ENCODE measurements around the gene C9orf72. TPM values are rescaled to one million over a fixed set of nuclear protein-coding genes. Genes with fewer than 3 reads are reported as not detected.

The C9orf72 gene
- total and polyA plus RNA-seq, 2 of the 13 experiments (the other 11 are each of a cell fraction or from before 2014, with no cell fraction given), result 3.1 to 5.9 TPM

DNA sequence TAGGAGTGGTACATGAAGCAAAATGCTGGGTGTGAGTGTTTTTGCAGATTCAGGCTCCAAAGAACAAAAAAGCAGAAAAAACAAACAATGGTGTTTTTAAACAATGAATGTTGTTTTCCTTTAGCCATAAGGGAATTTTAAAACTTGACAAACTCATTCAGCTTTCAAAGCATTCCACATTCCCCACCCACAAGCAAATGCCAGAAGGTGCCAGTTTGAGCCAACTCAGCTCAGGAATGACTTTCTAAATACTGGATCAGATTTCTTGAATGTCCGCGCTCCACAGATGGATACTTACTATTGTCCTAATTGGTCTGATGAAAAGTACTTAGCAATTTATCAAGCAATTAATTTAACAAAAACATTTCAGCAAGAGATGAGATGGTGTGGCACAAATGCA is 30.8 kb downstream of the C9orf72 start:
- no peaks in the 10 kb centered on the region for H3K36me3 ChIP-seq (replicated peaks in 1 of 2; ENCODE audit: control insufficient read depth in 1 of 2, insufficient read depth in 2 of 2, low read length in 2 of 2)
- TF ChIP-seq STAT5B (CRISPR knock-in tag; IDR thresholded peaks at IDR 0.05), result no peak
- TF ChIP-seq, protein P1, sequence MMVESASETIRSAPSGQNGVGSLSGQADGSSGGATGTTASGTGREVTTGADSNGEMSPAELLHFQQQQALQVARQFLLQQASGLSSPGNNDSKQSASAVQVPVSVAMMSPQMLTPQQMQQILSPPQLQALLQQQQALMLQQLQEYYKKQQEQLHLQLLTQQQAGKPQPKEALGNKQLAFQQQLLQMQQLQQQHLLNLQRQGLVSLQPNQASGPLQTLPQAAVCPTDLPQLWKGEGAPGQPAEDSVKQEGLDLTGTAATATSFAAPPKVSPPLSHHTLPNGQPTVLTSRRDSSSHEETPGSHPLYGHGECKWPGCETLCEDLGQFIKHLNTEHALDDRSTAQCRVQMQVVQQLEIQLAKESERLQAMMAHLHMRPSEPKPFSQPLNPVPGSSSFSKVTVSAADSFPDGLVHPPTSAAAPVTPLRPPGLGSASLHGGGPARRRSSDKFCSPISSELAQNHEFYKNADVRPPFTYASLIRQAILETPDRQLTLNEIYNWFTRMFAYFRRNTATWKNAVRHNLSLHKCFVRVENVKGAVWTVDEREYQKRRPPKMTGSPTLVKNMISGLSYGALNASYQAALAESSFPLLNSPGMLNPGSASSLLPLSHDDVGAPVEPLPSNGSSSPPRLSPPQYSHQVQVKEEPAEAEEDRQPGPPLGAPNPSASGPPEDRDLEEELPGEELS (CRISPR knock-in tag; IDR thresholded peaks at IDR 0.05), result no peak
- TF ChIP-seq NBN (conservative IDR thresholded peaks at IDR 0.05), result no peak
- no peak for TF ChIP-seq ZGPAT (CRISPR knock-in tag; IDR thresholded peaks at IDR 0.05)
- BruUV-seq (replicated peaks), result no TSS peak
- 100% methylated on average over 2 of the region's 2 CpGs for WGBS (ENCODE audit: low lambda C conversion rate)
- H3K9ac ChIP-seq (ENCODE audit: insufficient read depth, low read depth, low read length), result no peak overlapping the region
- ATAC-seq, result no peak
- POLR2A ChIA-PET, result no interaction called here
- no peaks in the 10 kb centered on the region for H3K79me2 ChIP-seq (ENCODE audit: insufficient read depth, low read length)
- H4K20me1 ChIP-seq (ENCODE audit: insufficient read depth, low read length), result no peaks in the 10 kb centered on the region
- no peaks in the 10 kb centered on the region for H3K27me3 ChIP-seq (ENCODE audit: control insufficient read depth in 1 of 2, insufficient read depth in 2 of 2, low read length in 2 of 2)
- intact Hi-C loops (cut with micrococcal nuclease; ENCODE audit: unreplicated experiment), result no loop called here
- no peaks in the 10 kb centered on the region for H3K9me3 ChIP-seq (ENCODE audit: low read length)
- no peak overlapping the region for H3K4me2 ChIP-seq (ENCODE audit: low read depth, low read length)
- H3K4me1 ChIP-seq (ENCODE audit: insufficient read depth, low read length), result peaks cover 30% of the 10 kb centered on the region
- H3K4me3 ChIP-seq (replicated peaks in 1 of 3; ENCODE audit: insufficient read depth in 1 of 3, low read depth in 2 of 3, low read length in 3 of 3), result no peak overlapping the region
- CTCF ChIA-PET (ENCODE audit: low intra/inter-chr PET ratio, low total read pairs), result no interaction called here
- no peak for DNase-seq (ENCODE audit: low spot score)
- in situ Hi-C loops (cut with HindIII; ENCODE audit: extremely low pct_ligation_motif_present, low pct_unique_long_range_greater_than_20kb), result no loop called here
- no peak for FAIRE-seq
- no peak overlapping the region for H2AFZ ChIP-seq (ENCODE audit: low read length)
- no peak overlapping the region for H3K27ac ChIP-seq (ENCODE audit: extremely low read length, insufficient read depth, low read length)

GRCh38 chr9:27541740-27542139 is 31.5 kb downstream of the C9orf72 start:
- intact Hi-C loops (cut with micrococcal nuclease; ENCODE audit: unreplicated experiment), result no loop called here
- Histone ChIP-seq H3K4me1 (ENCODE audit: insufficient read depth, low read length) (peaks cover 38% of the 10 kb centered on the region), H3K27me3 (ENCODE audit: control insufficient read depth in 1 of 2, insufficient read depth in 2 of 2, low read length in 2 of 2) (no peaks in the 10 kb centered on the region), H3K9ac (ENCODE audit: insufficient read depth, low read depth, low read length) (no peak overlapping the region), H3K36me3 (replicated peaks in 1 of 2; ENCODE audit: control insufficient read depth in 1 of 2, insufficient read depth in 2 of 2, low read length in 2 of 2) (no peaks in the 10 kb centered on the region), H4K20me1 (ENCODE audit: insufficient read depth, low read length) (no peaks in the 10 kb centered on the region), H3K4me2 (ENCODE audit: low read depth, low read length) (no peak overlapping the region), H2AFZ (ENCODE audit: low read length) (no peak overlapping the region), H3K4me3 (replicated peaks in 1 of 3; ENCODE audit: insufficient read depth in 1 of 3, low read depth in 2 of 3, low read length in 3 of 3) (no peak overlapping the region), H3K27ac (ENCODE audit: extremely low read length, insufficient read depth, low read length) (no peak overlapping the region), H3K79me2 (ENCODE audit: insufficient read depth, low read length) (no peaks in the 10 kb centered on the region), H3K9me3 (ENCODE audit: low read length) (no peaks in the 10 kb centered on the region)
- CTCF ChIA-PET (ENCODE audit: low intra/inter-chr PET ratio, low total read pairs), result no interaction called here
- WGBS (ENCODE audit: low lambda C conversion rate), result 99% methylated on average over 4 of the region's 4 CpGs
- no peak for ATAC-seq
- no TSS peak for BruUV-seq (replicated peaks)
- FAIRE-seq, result no peak
- POLR2A ChIA-PET, result no interaction called here
- in situ Hi-C loops (cut with HindIII; ENCODE audit: extremely low pct_ligation_motif_present, low pct_unique_long_range_greater_than_20kb), result no loop called here
- no peak for DNase-seq (ENCODE audit: low spot score)
- TF ChIP-seq HNRNPL (IDR thresholded peaks at IDR 0.05; ENCODE audit: low read depth, low read length) (no peak), ZNF44 (CRISPR knock-in tag; IDR thresholded peaks at IDR 0.05) (no peak), ZHX2 (IDR thresholded peaks at IDR 0.05; ENCODE audit: low read depth) (no peak), ZHX2 (CRISPR knock-in tag; IDR thresholded peaks at IDR 0.05; ENCODE audit: borderline replicate concordance) (no peak), FOXO1 (CRISPR knock-in tag; IDR thresholded peaks at IDR 0.05) (no peak), PHB2 (IDR thresholded peaks at IDR 0.05; ENCODE audit: partially characterized antibody) (no peak), BRD4 (CRISPR knock-in tag; IDR thresholded peaks at IDR 0.05) (no peak), ERF (CRISPR knock-in tag; IDR thresholded peaks at IDR 0.05) (no peak)

Data from HepG2 (cell line).